RPMI7951 (cell line): Measurements from ENCODE around the gene GPC6. TPM values are rescaled to one million over a fixed set of nuclear protein-coding genes. Genes with fewer than 3 reads are reported as not detected.

ENCODE experiments used
- DNase-seq: peaks from one replicate; pipeline ENCODE4 v3.0.0-alpha.2; 2012; ENCODE audit warnings: low read depth
- total RNA-seq: library from RNA; depleted of rRNA; stranded (reverse); fragments of >200 nt; shearing (Covaris generic); gene quantifications from 2 replicates; pipeline ENCODE4 v1.2.3, GENCODE V29; 2014

The GPC6 gene
- total RNA-seq, 1 experiment from 2014 or later: under 0.01 TPM

DNA sequence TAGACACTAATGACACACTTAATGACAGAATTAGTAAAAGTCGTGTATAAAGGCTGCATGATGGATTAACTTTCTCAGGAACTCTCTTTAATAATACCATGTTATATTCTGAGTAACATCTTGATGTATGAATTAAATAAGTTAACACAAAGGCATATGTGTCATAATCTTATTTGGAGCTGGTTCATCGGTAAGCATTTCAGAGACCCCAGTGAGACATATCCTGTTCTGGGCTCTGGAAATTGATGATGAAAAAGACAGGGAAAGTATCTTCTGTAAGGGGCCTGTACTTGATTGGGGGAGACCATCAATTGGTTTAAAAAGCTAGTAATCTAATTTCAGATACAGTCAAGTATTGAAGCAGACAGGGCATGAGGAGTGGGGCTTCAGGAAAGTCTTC, 547.9 kb downstream of the GPC6 start:
- DNase-seq: no peak

DNA sequence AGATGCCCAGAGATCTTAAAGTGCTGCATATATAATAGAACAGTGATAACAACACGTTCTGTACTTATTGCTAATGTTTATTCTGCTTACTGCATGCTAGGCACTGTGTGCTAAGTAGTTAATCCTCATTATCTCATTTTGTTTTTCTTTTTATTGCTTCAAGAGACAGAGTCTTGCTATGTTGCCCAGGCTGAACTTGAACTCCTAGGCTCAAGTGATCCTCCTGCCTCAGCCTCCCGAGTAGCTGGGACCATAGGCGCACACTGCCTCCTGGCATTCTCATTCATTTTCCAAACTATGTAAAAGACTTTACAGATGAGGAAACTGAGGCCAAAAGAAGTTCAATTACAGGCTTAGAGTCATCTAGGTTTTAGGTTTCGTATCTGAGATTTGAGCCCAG, 548.4 kb downstream of the GPC6 start:
- DNase-seq: no peak

GRCh38 chr13:93775507-93776108, 549.0 kb downstream of the GPC6 start:
- no peak for DNase-seq

DNA sequence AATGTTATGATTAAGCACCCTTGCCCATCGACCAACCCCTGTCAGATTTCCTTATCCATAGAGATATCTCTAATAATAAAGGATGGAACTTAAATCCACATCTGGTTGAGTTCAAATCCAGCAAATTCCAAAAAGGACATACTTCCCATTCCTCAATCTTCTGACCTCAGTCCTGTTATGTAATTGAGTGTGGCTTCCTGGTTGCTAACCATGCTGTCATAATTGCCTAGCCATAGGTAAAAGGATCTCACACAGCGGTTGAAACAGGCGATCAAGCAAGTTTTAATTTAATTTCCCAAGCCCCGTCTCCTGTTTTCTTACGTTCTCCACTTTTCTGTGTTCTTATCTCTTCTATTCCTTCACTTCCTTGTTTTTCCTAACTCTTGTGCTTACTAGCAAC, 550.3 kb downstream of the GPC6 start:
- no peak for DNase-seq

DNA sequence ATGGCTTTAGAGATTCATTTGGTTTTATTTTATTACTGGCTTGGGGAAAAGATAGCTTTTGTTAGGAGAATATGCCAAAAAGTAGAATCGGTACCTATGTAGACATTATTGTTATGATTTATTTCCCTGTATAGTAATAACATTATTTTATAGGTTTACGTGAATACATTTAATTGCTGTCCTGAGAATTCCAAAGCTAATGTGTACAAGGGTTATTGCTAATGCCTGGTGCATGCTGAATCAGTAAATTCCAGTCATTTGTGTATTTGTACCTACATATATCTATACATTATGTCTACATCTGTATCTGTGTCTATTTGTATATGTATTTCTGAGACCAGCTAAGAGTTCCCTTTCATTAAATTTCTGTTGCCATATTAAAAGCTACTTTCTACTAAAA, 550.9 kb downstream of the GPC6 start:
- no peak for DNase-seq

GRCh38 chr13:93778548-93778947, 551.9 kb downstream of the GPC6 start:
- DNase-seq: no peak

DNA sequence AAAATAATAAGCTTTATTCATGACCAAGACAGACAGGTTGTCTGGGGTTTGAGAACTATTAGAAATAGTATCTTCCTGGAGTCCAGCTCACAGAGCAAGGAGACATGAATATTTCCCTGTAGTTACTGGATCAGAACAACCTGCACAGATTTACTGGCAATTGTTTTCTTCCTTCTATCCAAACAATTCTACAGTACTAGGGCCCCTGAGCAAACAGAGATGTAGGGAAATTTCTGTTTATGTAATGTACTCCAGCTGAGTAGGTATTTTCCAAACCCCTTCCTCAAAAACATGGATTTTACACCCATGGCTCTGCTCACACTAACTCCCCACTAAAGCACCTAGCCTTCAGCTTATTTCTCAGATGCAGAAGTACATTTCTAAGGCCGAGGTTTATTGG, 557.6 kb downstream of the GPC6 start:
- no peak for DNase-seq

DNA sequence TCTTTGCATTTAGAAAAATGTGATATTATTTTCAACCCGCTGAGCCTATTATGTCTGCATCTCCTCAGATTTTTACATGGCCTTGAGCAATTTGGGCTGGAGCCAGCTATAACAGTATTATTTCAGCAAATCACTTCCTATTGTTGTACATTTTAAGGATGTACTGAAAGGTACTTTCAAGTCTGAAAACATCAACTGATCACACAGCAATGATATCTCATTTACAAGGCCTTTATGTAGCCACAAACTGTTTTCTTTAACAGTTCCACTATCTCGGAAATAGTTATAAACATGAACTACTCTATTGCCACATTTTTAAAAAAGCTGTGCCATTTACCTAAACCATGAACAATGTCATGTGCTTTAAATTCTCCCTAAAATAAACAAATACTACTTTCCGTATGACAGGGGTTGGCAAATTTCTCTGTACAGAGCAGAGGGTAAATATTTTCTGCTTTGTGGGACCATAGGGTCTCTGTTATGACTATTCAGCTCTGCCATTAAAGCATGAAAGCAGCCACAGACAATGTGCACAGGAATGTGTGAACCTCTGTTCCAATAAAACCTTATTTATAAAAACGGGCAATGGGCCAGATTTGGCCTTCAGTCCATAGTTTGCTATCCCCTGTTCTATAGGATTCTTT, 560.4 kb downstream of the GPC6 start:
- DNase-seq: no peak

GRCh38 chr13:93788456-93788855, 561.8 kb downstream of the GPC6 start:
- DNase-seq: no peak

GRCh38 chr13:93789058-93789457, 562.5 kb downstream of the GPC6 start:
- DNase-seq: no peak

- DNase-seq: no peak
These were observed 567.7 kb downstream of the GPC6 start for GRCh38 chr13:93794197-93794885.

- no peak for DNase-seq
These were observed 570.9 kb downstream of the GPC6 start for GRCh38 chr13:93797463-93797862.

GRCh38 chr13:93800342-93800741, 573.7 kb downstream of the GPC6 start:
- DNase-seq: no peak

DNA sequence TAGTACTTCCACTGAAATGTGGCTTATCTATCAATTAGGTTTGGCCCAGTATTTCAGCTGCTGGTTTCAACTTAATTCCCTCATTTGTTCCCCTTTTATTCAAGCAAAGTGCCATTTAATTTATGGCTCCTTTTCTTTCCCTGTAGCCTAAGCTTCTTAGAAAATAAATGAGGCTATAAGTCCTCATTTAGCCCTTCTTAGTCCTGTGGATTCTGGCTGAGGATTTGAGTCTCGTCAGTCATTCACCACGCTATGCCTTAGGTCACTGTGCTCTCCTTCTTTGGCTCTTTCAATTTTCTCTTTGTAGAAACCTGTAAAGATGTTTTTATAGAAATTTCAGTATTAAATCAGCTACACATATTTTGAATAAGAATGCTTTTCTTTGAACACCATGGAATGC, 579.1 kb downstream of the GPC6 start:
- no peak for DNase-seq

GRCh38 chr13:93806861-93807260, 580.3 kb downstream of the GPC6 start:
- no peak for DNase-seq

DNA sequence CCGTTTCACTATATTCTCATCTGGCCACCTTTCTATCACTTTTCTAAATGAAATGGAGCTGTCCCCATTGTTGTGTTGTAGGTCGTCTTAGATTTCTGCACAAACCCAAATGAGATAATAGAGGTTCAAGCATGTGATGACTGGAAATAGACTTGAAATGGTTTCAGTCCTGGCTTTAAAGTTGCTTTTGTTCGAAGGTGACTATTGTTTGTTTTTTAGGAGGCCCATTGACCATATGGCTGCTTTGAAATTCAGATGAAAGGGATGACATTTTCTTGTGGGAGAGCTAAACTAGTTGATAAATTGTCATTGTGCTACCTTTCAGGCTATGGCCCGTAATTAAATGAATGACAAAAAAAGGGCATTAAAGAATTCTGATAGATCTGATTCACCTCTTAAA, 583.7 kb downstream of the GPC6 start:
- DNase-seq: no peak

GRCh38 chr13:93811071-93811737, 584.6 kb downstream of the GPC6 start:
- DNase-seq: no peak

DNA sequence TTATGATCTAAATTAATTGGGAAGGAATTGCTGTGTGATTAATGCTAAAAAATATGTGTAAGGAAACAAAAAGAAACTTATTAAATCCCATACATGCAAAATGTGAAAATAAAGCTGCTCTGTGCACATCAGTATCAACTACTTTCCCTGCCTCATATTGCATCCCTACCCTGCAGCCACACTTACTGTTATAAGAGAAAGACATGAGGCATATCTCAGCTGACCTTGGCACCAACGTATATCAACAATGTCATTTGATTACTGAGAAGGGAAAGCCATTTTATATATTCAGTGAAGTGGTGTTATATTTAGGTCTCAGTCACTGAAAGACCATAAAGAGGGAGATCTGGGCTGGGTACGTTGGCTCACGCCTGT, 585.1 kb downstream of the GPC6 start:
- DNase-seq: no peak

DNA sequence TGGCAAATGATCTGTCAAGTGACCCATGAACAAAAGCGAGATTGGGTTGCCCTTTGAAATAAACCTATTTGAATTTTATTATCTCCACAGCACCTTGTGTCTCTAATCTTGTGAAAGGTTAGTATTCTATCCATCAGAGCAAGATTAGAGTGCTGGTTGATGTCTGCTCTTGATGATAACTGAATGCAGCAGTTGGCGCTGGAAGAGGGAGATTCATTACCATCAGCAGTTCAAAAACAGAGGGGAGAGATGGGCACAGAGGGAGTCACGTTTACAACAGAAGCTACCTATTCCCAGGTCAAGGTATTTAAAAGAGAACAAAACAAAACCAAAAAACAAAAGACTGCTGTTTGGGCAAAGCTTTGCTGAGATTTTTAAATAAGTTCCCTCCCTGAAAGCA, 588.1 kb downstream of the GPC6 start:
- no peak for DNase-seq

DNA sequence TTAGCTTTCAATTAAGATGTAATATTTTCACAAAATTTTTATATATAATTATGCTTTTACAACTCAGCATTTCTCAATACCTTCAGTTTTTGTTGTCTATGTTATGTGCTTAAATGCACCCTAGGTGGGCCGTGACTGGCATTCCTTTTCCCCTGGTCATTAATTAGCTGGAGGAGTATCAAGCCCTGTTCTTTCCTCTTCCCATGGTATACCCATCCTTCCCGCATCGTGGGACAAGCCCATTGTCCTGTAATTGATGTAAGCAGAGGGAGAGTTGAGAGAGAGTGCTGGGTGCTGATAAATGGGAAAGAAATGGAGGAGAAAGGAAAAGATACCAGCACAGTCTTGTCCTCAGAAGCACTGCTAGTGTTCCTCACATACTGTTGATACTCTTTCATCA, 591.7 kb downstream of the GPC6 start:
- no peak for DNase-seq

- no peak for DNase-seq
These were observed 592.8 kb downstream of the GPC6 start for GRCh38 chr13:93819331-93819890.

DNA sequence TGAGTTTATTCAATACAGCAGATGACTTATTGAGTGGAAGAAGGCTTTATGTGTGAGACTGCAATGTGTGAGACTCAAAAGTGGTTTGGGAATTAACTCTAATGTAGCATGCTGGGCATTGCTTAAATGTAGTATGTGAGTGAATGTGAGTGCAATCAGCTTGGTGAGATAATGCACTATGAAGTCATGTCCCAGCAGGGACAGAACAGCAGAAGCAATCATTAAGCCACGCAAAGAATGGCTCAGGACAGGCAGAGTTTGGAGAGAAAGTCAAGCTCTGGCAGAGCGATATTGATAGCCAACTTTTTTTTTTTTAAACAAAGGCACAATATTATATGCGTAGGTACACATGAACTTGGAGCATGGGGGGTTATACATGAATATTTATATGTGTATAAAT, 597.7 kb downstream of the GPC6 start:
- no peak for DNase-seq

- DNase-seq: no peak
These were observed 607.4 kb downstream of the GPC6 start for GRCh38 chr13:93834051-93834450.
